ENCODE results near the gene ZBTB4.

- TF ChIP-seq YY1 (IDR thresholded peaks at IDR 0.05; ENCODE audit: insufficient read depth, insufficient read length) (no peak), SUZ12 (IDR thresholded peaks at IDR 0.05; ENCODE audit: extremely low read depth, insufficient read depth, insufficient read length) (no peak), ZNF274 (IDR thresholded peaks at IDR 0.05; ENCODE audit: low read depth, low read length) (no peak)
These were observed 43.5 kb downstream of the ZBTB4 start for GRCh38 chr17:7435676-7436555.
